HG02610 (cell line): Measurements from ENCODE around the gene PNLIP.

Experiments used
- ATAC-seq: cut with Tn5 transposase; IDR thresholded peaks from one replicate; pipeline ENCODE4 v1.9.1; 2021; ENCODE audit warnings: mild to moderate bottlenecking, moderate library complexity; ENCODE audit not compliant: unreplicated experiment

Gene PNLIP

DNA sequence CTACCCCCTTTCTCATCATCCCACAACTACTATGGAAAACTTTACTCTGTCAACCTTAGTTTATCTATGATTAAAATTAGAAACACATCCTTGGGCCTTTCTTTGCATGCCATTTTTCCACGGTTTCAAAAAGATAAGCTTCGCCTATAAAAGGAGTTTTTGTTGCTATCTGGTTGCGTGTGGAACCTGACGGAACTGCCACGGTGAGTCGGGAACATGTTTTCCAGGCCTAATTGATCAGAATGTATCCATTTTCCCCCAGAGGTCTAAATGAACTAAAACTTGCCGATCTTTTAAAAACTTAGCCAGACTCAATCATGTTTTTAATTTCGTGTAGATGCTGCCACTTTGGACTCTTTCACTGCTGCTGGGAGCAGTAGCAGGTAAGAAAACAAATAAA lies at the start of gene PNLIP:
Gene PNLIP, plus strand, starts transcription at position 176 of the 400 bp plus-strand sequence. Its CDS starts 162 bp downstream, at position 338.
- no peak for ATAC-seq

DNA sequence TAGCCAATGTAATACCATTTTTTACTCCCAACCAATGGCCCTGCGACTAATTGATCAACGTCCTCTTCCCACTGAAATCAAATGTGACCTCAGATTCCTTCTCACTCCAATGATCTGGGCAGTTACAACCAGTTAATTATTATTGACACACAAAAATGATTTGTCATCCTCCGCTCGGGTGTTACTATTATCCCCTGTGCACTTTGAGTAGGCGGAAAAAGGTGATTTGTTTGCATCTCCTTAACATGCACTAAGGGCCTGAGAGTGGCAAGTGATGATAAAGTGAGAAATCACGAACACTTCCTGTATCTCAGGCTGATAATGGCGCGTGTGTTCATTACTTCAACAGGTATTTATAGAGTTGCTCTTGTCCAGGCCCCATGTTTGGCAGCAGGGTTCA lies 40.9 kb upstream of the PNLIP start:
- no peak for ATAC-seq

DNA sequence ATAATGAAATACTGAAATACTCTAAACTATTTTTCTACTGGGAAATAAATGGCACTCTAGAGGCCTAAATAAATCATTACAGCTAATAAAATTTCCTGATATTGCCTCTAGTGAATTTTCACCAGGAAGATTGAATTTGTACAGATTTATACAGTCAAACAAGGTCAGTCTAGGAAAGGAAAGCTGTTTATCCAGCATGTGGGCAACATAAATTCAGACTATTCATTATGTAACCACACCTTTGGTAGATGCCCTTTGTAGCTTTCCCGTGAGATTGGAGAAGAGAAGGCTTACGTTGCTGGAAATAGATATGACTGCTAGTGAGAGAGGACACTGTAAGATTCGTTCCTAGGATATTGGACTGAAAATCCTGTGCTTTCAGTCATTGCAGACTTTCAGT lies 35.2 kb upstream of the PNLIP start:
- no peak for ATAC-seq

DNA sequence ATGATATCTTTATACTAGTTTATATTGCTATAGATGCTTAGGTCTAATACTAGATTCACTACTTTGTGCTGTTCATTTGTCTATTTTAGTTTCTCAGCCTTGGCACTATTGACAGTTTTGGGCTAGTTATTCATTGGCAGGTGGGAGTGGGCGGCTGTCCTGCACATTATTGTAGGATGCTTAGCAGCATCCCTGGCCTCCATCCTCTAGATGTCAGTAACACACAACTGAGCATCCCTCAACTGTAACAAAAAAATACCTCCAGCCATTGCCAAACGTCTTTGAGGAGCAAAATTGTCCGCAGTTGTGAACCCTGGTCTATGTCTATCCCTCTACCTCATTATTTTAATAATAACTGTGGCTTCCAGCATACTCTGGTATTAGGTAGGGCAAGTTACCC lies 34.4 kb upstream of the PNLIP start:
- ATAC-seq = no peak

DNA sequence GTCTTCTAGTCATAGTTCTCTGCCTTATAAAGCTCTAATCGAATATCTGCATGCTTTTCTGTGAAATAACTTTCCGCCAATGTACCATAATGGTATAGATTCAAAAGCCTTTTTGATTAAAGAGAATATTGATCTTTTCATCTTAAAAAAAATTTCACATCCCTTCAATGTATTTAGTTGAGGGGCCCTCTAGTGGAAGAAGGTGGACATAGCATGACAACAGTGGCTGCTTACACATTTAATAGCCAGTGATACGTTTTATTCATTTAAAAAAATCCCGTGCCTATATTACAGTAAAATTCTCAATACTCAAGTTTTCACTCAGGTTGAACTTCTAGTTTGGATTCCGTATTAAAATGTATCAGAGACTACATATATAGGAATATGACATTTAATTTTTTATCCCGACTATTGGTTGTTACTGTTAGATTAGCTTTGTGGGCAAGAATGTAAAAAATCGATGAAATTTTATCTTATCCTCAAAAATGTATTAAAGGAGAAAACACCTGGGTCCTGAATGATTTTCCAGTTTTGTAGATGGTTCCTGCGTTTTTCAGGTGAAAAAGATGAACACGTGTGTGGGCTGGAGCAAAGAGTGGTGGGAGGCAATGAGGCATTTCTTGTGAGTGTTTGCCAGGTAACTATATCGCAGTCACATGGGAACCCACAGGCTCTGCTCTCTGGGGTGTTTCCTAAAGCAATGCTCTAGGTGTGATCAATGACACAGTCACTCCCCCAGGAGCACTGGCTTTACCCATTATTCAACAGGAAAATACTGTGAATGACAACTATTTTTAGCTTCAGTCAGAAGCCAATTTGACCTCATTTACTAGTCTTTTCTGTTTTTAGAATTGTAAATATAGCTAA lies 24.1 kb upstream of the PNLIP start:
- peak; percentile 63 for ATAC-seq

DNA sequence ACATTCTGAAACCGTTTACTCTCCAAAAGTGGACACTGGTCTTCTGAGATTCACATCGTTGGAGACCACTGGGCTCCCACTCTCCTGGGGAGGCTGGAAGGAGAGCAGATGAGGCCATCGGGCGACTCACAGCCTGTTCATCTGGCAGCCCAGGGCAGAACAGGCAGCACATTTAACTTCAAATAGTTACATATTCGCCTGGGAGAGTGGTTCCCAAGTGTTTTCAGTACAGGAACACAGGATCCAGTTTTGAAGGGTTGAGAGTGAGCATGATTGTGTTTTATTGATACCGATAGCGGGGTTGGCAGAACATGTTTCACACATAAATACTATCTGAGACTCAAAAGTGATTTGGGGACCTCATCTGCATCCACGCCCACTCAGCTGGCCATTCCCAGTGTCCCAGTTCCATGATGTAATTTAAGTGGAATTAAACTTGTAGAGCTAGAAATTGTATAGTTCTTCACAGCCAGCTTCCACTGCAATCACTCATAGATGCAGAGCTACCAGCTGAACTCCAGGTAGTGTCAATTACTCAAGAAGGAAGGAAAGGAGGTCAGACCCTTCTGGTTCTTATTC lies 22.8 kb upstream of the PNLIP start:
- ATAC-seq = no peak

DNA sequence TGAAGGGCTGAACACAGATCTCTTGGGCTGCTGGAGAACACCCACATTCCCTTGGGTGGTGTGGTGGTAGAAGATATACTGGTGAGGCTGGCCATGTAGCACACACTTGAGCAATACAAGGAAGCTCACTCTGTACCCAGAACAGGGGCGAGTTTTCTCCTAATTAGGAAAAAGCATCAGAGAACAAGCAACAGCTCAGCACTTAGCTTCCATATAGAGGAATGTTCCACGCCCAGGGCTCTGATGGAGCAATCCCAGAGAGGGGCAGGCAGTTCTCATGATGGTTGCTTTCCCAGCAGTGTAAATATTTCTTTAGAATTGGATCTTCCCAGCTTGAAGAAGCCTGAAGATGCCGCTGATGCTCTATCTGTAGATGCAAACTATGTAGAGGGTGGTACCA lies 21.0 kb upstream of the PNLIP start:
- no peak for ATAC-seq

DNA sequence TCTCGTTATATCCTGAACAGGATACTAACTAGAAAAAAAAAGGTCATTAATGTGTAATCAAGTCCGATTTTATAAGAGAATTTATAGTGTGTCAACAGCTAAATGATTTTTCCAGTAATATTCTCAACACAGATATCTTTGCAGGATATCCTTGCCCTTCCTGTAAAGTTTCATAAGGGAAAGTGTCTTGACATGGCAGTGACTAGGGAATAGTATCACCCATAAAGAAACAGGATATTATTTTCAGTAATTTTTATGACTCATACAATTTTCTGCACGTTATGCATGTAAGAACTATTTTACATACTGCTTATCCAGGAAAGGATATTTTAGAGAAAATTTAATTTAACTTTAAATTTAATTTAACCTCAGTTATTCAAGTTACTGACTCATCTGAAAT lies 19.5 kb upstream of the PNLIP start:
- no peak for ATAC-seq

DNA sequence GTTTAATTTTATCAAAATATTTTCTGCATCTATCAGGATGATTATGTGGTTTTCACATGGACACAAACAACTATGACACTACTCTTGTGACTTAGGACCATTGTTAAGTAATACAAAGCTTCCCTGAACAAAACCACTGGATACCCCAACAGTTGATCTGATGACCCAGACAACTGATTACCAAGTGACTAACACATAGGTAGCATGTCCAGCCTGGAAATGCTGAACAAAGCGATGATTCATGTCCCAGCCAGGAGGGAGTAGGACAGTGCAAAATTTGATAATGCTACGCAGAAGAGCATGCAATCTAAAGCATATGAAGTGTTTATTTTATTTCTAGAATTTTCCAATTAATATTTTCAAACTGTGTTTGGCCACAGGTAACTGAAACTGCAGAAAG lies 8.9 kb upstream of the PNLIP start:
- no peak for ATAC-seq

DNA sequence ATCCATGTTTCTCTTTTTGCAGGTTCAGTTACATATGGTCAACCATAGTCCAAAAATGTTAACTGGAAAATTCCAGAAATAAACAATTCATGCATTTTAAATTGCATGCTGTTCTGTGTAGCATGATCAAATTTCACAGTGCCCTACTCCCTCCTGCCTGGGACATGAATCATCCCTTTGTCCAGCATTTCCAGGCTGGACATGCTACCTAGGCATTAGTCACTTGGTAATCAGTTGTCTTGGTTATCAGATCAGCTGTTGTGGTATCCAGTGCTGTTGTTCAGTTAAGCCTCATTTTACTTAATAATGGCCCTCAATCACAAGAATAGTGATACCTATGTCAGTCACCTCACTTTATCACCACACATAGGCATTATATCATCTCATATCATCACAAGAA lies 7.3 kb upstream of the PNLIP start:
- no peak for ATAC-seq

DNA sequence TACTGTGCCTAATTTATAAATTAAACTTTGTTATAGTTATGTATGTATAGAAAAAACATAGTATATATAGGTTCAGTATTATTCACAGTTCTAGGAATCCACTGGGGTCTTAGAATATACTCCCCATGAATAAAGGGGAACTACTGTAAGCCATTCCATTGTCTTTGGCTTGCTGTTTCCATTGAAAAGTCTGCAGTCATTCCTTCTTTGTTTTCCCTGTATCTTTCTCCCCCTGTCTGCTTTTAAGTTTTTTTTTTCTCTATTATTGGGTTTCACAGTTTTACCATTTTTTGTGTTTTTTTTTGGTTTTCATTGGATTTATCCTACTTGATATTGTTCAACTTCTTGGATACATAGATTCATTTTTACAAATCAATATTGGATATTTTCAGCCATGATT lies 6.7 kb upstream of the PNLIP start:
- no peak for ATAC-seq

DNA sequence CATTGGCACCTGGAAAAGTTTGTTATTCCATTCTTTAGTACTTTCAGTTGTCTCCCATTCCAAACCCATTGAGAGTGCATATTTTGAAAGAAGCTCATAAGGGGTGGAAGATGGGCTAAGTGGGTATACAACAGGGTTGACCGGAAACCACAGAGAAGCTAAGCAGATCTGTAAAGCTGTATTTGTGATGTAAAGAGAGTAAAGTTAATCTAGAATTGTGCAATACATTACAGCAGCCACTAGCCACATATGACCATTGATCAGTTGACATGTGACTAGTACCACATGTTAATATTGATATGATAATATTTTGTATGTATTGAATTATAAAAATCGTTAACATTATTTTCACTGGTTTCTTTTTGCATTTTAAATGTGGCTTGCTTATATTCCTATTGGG lies 4.9 kb upstream of the PNLIP start:
- no peak for ATAC-seq

DNA sequence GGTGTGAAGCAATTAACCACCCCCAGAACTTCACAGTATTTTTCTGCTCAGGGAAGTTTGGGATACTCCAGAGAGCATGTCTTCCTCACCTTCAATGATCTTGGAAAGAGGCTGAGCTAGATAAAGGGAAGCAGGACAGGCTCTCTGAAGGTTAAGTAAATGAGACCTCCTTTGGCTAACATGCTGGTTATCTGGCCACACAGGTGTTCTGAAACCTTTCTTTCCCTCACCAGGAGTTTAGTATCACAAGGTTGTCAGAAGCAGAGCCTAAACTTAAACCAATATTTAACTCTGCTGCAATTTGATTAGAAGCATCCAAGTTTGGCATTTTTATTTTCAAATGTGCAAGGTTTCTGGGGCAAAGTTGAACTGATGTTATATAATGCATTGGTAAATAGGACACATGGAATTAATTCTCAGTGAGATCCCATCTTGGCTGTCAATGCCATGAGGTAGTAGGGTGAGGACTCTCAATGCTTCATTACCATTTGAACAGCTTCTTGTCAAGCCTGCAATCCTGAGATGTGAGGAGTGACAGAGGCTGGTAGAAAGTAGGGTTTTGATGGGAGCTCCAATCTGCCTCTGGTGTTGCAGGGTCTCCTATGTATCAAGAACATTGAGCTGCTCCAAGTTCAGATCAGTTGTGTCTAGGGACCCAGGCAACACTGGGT lies 3.6 kb upstream of the PNLIP start:
- ATAC-seq = no peak

DNA sequence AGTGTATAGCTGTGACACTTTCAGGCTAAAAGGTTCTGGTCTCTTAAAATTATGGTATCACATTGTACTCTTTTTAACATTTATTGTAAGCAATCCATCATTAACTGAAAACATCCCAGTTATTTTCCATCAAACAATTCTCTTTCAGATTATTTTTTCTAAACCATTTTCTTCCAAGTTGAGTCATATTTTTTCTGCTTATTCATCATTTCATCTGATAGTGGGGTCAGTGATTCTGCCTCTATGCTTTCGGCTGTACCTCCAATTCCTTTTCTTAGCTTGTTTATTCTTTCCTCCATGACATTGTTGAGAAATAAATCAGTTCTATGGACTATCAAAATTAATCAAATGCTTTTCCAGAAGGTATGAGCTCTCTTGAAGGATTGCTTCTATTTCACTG lies 609 bp upstream of the PNLIP start:
- no peak for ATAC-seq

DNA sequence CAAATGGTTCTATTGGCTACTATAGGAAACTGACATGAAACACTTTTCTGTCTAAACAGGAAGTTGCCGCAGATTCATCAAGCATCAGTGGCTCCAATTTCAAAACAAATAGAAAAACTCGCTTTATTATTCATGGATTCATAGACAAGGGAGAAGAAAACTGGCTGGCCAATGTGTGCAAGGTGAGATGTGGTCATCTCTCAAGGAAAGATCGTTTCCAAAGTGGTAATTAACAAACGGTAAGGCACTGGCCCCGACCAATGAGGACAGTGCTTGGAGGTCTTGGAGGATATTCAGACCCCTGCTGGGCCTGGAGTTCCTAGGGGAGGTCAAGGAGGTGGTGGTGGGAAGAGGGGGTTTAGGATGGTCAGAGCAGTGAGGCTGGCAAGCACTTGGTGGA lies 2.6 kb downstream of the PNLIP start:
- ATAC-seq = no peak

DNA sequence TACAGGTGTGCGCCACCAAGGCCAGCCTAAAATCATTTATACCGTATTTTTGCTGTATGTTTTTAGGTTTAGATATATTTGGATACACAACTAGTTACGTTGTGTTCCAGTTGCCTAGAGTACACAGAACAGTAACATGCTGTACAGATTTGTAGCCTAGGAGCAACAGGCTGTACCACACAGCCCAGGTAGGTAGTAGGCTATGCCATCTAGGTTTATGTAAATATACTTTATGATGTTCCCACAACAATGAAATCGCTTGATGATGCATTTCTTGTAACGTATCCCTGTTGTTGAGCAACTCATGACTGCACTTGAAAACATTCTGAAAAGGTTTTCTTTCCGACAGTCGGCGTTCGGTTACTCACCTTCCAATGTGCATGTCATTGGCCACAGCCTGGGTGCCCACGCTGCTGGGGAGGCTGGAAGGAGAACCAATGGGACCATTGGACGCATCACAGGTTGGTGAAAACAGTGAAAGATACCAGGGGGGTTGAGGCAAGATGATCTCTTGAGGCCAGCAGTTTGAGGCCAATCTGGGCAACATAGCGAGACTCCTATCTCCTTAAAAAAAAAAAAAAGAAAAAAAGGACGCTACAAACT lies 7.7 kb downstream of the PNLIP start:
- ATAC-seq = no peak

DNA sequence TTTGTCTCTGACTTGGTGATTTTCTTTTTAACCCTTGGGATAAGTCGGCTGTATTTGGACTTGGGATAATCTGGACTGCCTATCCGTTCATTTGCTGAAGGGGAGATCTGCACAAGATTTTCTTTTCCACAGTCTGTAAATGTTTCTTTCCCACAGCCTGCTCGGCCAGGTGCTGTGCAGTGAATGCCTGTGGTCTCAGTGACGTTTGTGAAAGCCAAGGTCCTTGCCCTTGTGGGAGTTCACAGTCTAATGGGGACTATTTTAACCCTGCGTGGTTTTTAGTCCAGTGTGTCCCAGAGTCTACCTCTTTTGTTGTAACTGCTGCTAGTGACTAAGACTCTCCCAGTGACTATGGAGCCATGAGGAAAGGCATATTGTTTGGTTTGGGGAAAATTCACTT lies 8.9 kb downstream of the PNLIP start:
- no peak for ATAC-seq

DNA sequence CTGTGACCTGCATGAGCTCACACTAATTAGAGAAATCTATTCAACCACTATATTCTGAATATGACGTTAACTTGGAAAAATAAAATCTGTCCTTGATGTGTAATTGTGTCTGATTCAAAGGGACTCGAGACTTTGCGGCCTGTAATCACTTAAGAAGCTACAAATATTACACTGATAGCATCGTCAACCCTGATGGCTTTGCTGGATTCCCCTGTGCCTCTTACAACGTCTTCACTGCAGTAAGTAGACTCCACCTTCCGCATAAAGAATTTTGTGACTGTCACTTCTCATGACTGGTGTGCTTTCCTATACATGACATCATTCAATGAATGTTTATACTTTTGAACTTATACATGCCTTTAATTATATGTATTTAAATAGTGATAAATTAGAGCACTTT lies 10.1 kb downstream of the PNLIP start:
- no peak for ATAC-seq

DNA sequence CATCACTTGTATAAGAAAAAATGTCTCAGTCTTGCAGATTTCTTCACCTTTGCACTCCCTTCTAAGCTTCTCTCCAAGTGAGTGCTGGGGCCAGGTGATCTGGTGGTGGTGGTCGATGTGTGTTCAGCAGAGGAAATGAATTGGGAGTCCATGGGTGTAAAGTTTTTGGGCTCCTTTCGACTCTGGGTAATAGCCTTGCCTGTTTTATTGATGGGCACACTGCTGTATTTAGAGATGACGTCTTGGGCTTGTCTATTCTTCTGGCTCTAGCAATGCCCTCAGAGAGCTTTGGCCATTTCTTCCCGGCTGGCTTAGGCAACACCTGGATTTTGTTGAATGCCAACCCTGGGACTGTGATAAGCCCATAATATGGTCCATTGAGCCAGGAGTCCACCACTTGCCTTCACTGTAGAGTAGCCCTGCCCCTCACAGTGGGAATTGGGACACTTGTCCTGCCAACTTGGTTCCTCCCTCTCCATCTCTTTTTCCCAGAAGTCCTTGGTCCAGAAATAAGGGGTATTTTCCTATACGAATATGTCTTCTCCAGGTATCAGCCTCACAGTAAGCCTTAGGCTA lies 11.7 kb downstream of the PNLIP start:
- no peak for ATAC-seq

DNA sequence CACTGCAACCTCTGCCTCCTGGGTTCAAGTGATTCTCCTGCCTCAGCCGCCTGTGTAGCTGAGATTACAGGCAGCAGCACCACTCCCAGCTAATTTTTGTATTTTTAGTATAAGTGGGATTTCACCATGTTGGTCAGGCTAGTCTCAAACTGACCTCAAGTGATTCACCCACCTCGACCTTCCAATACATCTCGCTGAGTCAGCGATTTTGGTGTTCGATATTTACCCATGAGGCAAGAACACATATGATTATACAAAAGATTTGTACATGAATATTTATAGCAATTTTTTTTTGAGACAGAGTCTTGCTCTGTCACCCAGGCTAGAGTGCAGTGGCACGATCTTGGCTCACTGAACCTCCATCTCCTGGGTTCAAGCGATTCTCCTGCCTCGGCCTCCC lies 19.8 kb downstream of the PNLIP start:
- ATAC-seq = no peak

DNA sequence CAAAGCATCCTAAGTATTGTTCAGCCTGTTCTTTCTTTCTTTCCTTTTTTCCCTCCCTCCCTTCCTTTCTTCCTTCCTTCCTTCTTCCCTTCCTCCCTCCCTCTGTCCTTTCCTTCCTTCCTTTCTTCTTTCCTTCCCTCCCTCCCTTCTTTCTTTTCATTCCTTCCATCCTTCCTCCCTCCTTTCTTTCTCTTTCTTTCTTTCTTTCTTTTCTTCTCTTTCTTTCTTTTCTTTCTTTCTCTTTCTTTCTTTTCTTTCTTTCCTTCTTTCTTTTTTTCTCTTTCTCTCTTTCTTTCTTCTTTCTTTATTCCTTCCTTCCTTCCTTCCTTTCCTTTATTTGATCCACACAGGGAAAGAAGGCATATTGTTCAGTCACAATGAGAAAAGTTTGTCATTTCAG lies 21.2 kb downstream of the PNLIP start:
- ATAC-seq = no peak
